ENCODE results near the gene TXNL4A. TPM values are rescaled to one million over a fixed set of nuclear protein-coding genes. Genes with fewer than 3 reads are reported as not detected.

Gene TXNL4A
- total RNA-seq, 3 donors from 2014 or later (not counting 1 experiment from before 2014, with no cell fraction given), result 63.2 to 69.1 (median 66.4) TPM

DNA sequence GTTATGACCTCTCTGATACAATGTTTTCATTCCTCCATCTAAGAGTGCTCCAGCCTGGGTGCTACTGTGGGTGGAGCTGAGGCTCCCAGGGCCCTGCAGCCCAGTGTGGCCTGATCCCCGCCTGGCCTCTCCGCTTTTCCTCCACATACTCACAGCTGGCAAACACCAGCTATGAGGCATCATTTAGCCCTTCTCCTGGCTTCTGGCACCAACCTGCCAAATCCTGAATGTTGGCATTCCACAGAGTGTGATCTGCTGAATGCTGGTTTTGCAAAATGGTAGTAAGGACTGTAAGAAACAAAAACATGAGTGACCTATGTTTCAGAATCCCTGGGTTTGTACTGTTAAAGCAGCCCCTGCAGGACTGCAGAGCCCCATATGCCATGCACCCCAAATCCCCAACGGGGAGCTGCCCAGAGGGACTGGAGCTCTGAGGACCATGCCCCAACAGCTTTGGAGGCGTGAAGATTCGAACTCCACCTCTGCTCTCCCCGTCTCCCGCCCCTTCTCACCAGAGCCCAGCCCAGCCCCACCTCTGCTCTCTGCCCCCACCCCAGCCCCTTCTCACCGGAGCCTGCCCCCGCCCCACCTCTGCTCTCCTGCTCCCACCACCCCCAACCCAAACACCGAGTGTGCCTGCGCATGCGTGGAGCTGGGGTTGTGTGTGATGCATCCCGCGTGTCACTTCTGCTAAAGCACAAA, 41.2 kb downstream of the TXNL4A start:
- no peaks in the 10 kb centered on the region for H3K9me3 Mint-ChIP-seq
- ATAC-seq, result no peak
- Histone ChIP-seq H3K4me1 (ENCODE audit: control insufficient read depth, insufficient read depth, low read length) (peaks cover 37% of the 10 kb centered on the region), H3K9me3 (ENCODE audit: control insufficient read depth, insufficient read depth, low read length) (no peaks in the 10 kb centered on the region), H3K27me3 (ENCODE audit: control insufficient read depth, insufficient read depth, low read length) (no peaks in the 10 kb centered on the region), H3K4me3 (ENCODE audit: low read length) (no peak overlapping the region), H3K27ac (ENCODE audit: low read length) (no peak overlapping the region), H3K36me3 (ENCODE audit: control insufficient read depth, insufficient read depth, low read length) (peaks cover 11% of the 10 kb centered on the region)
- peaks cover 32 to 48% of the 10 kb centered on the region in 2 donors for H3K4me1 Mint-ChIP-seq
- H3K4me3 Mint-ChIP-seq, result no peak overlapping the region
- no peaks in the 10 kb centered on the region for H3K27me3 Mint-ChIP-seq (ENCODE audit: low read depth in 2 of 2)
- TF ChIP-seq, protein P1, sequence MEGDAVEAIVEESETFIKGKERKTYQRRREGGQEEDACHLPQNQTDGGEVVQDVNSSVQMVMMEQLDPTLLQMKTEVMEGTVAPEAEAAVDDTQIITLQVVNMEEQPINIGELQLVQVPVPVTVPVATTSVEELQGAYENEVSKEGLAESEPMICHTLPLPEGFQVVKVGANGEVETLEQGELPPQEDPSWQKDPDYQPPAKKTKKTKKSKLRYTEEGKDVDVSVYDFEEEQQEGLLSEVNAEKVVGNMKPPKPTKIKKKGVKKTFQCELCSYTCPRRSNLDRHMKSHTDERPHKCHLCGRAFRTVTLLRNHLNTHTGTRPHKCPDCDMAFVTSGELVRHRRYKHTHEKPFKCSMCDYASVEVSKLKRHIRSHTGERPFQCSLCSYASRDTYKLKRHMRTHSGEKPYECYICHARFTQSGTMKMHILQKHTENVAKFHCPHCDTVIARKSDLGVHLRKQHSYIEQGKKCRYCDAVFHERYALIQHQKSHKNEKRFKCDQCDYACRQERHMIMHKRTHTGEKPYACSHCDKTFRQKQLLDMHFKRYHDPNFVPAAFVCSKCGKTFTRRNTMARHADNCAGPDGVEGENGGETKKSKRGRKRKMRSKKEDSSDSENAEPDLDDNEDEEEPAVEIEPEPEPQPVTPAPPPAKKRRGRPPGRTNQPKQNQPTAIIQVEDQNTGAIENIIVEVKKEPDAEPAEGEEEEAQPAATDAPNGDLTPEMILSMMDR (IDR thresholded peaks at IDR 0.05), result no peak
- H3K36me3 Mint-ChIP-seq, result no peaks in the 10 kb centered on the region
- no peak overlapping the region for H3K27ac Mint-ChIP-seq
- no peak for DNase-seq
- intact Hi-C loops (cut with micrococcal nuclease), result no loop called here
- 93% methylated on average over 7 of the region's 14 CpGs for WGBS (ENCODE audit: insufficient coverage)

DNA sequence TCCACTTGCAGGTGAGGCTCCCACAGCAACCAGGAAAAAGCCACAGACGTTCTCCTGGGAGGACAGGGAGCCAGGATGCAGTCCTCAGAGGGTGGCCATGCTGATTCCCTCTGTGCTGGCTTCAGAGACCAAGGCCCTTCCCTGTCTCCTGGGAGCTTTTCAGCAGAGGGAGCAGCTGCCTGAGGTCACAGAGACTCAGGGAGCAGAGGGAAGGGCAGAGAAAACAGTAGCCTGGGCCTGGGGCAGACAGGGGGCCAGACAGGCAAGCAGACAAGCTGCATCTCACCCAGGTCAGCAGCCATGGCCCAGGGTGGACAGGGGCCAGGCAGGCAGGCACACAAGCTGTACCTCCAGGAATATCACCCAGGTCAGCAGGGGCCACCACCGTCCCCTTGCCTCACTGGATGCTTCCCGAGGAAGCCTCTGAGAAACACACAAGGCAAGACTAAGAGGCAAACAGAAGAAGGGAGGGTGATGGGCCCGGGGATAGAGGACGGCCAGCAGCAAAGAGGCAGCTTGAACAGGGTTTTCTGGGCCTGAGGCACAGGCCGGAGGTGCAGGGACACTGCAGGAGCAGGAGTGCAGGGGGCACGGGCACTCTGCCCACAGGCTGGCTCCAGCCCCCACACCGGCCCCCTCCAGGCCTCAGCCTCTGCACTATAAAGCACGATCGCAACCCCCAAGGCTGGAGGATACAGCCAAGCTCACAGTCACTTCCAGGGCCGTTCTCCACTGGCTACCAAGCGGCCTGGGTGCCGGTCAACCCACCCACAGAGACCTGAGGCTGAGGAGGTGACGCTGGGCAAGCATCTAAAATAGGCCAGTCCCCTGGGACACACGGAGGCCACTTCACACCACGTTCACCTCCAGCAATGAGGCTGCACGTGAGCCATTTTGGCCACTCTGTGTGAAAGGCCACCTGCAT, 43.0 kb downstream of the TXNL4A start:
- no peaks in the 10 kb centered on the region for H3K9me3 Mint-ChIP-seq
- no peak overlapping the region for H3K4me3 ChIP-seq (ENCODE audit: low read length)
- no peak overlapping the region for H3K27ac ChIP-seq (ENCODE audit: low read length)
- DNase-seq, result no peak
- no peak overlapping the region for H3K27ac Mint-ChIP-seq
- peaks cover 18% of the 10 kb centered on the region for H3K36me3 ChIP-seq (ENCODE audit: control insufficient read depth, insufficient read depth, low read length)
- H3K9me3 ChIP-seq (ENCODE audit: control insufficient read depth, insufficient read depth, low read length), result no peaks in the 10 kb centered on the region
- peaks cover 28 to 50% of the 10 kb centered on the region in 2 donors for H3K4me1 Mint-ChIP-seq
- WGBS (ENCODE audit: insufficient coverage), result 92% methylated on average over 17 of the region's 17 CpGs
- H3K27me3 ChIP-seq (ENCODE audit: control insufficient read depth, insufficient read depth, low read length), result no peaks in the 10 kb centered on the region
- no peaks in the 10 kb centered on the region for H3K36me3 Mint-ChIP-seq
- TF ChIP-seq, protein P1 (IDR thresholded peaks at IDR 0.05), result no peak
- intact Hi-C loops (cut with micrococcal nuclease), result no loop called here
- H3K4me1 ChIP-seq (ENCODE audit: control insufficient read depth, insufficient read depth, low read length), result peaks cover 28% of the 10 kb centered on the region
- no peaks in the 10 kb centered on the region for H3K27me3 Mint-ChIP-seq (ENCODE audit: low read depth in 2 of 2)
- ATAC-seq, result no peak
- no peak overlapping the region for H3K4me3 Mint-ChIP-seq

DNA sequence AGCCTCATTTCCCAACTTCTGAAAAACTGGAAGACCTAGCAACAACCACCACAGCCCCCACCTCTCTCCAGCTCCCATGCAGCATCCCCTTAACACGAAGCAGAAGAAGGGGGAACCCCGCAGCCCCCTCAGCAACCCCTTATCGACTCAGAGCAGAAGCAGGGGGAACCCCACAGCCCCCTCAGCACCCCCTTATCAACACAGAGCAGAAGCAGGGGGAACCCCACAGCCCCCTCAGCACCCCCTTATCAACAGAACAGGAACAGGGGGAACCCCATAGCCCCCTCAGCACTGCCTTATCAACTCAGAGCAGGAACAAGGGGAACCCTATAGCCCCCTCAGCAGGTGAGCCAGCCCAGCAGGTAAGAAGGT, 43.6 kb downstream of the TXNL4A start:
- ATAC-seq (peak in 2 of 3 donors; percentile 21 to 47), DNase-seq (peak in 1 of 2 donors; percentile 56)
- TF ChIP-seq, protein P1 (IDR thresholded peaks at IDR 0.05), result no peak
- Histone ChIP-seq H3K36me3 (ENCODE audit: control insufficient read depth, insufficient read depth, low read length) (peaks cover 18% of the 10 kb centered on the region), H3K27ac (ENCODE audit: low read length) (no peak overlapping the region), H3K4me3 (ENCODE audit: low read length) (no peak overlapping the region), H3K9me3 (ENCODE audit: control insufficient read depth, insufficient read depth, low read length) (no peaks in the 10 kb centered on the region), H3K27me3 (ENCODE audit: control insufficient read depth, insufficient read depth, low read length) (no peaks in the 10 kb centered on the region), H3K4me1 (ENCODE audit: control insufficient read depth, insufficient read depth, low read length) (peaks cover 22% of the 10 kb centered on the region)
- 45% methylated on average over 1 of the region's 3 CpGs for WGBS (ENCODE audit: insufficient coverage)
- H3K4me3 Mint-ChIP-seq, result no peak overlapping the region
- H3K9me3 Mint-ChIP-seq, result no peaks in the 10 kb centered on the region
- H3K27me3 Mint-ChIP-seq (ENCODE audit: low read depth in 2 of 2), result no peaks in the 10 kb centered on the region
- peaks cover 5% of the 10 kb centered on the region for H3K36me3 Mint-ChIP-seq
- H3K4me1 Mint-ChIP-seq, result peaks cover 25 to 48% of the 10 kb centered on the region in 2 donors
- no peak overlapping the region for H3K27ac Mint-ChIP-seq
- intact Hi-C loops (cut with micrococcal nuclease), result no loop called here

Measured in natural killer cell (primary cell).